ENCODE results near the gene EVA1A. TPM values are rescaled to one million over a fixed set of nuclear protein-coding genes. Genes with fewer than 3 reads are reported as not detected.
"Not testable (repeated sequence)": the region's sequence is repeated elsewhere in the genome, so short reads cannot be mapped to it uniquely, and the experiment has no call there.

The EVA1A gene
- total RNA-seq, 5 donors from 2014 or later (not counting 1 experiment from before 2014, with no cell fraction given) = 0.62 TPM; not detected in 4

DNA sequence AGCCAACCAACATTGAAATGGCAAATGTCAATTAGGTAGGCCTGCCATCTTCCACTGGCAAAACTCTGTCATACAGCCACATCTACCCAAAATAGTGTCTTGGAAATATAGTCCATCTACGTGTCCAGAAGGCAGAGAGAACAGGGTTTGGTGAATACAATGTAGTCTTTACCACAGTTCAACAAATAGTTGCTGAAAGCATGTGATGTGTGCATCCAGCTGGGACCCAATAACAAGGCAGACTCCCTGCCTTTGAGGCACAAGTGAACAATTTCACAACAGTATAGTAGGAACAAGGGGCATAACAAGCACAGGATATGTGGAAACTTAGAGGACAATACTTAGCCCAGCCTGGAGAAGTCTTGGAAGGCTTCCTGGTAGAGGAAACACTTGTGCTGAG is 72.6 kb downstream of the EVA1A start:
- no peak overlapping the region for H3K27ac ChIP-seq (ENCODE audit: low read length)
- peaks cover 0 to 2% of the 10 kb centered on the region in 2 experiments for H3K27me3 ChIP-seq (replicated peaks in 1 of 2; ENCODE audit: control insufficient read depth in 2 of 2, extremely low read depth in 1 of 2, insufficient read depth in 2 of 2, low read length in 1 of 2)
- Mint-ChIP-seq H3K36me3 (no peaks in the 10 kb centered on the region), H3K4me1 (no peaks in the 10 kb centered on the region), H3K27me3 (peaks cover 6 to 20% of the 10 kb centered on the region in 2 donors), H3K9me3 (no peaks in the 10 kb centered on the region), H3K4me3 (no peak overlapping the region), H3K27ac (no peak overlapping the region)
- DNase-seq (no peak), ATAC-seq (replicated peaks in 1 of 4) (no peak)
- ChIA-PET CTCF (no interaction called here), POLR2A (no interaction called here)
- no peaks in the 10 kb centered on the region for H3K9me3 ChIP-seq
- no peaks in the 10 kb centered on the region for H3K4me1 ChIP-seq (ENCODE audit: control insufficient read depth in 1 of 2, extremely low read depth in 1 of 2, insufficient read depth in 2 of 2, low read length in 2 of 2)
- H3K36me3 ChIP-seq (ENCODE audit: control insufficient read depth in 2 of 2, extremely low read depth in 1 of 2, insufficient read depth in 1 of 2, low read length in 1 of 2) = no peaks in the 10 kb centered on the region
- WGBS (ENCODE audit: insufficient coverage) = no CpG with 5 or more reads among the region's 1 CpG
- no peak overlapping the region for H3K4me3 ChIP-seq (ENCODE audit: control insufficient read depth in 1 of 2, extremely low read depth in 1 of 2, low read length in 1 of 2)

DNA sequence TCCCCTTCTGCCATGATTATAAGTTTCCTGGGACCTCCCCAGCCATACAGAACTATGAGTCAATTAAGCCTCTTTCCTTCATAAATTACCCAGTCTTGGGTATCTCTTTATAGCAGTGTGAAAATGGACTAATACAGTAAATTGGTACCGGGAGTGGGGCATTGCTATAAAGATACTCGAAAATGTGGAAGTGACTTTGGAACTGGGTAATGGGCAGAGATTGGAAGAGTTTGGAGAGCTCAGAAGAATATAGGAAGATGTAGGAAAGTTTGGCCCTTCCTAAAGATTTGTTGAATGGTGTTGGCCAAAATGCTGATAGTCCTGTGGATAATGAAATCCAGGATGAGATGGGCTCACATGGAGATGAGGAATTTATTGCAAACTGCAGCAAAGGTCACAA is 74.0 kb downstream of the EVA1A start:
- H3K27ac Mint-ChIP-seq; H3K9me3 Mint-ChIP-seq; H3K36me3 ChIP-seq (ENCODE audit: control insufficient read depth in 2 of 2, extremely low read depth in 1 of 2, insufficient read depth in 1 of 2, low read length in 1 of 2); ATAC-seq (replicated peaks in 1 of 4); H3K4me1 ChIP-seq (ENCODE audit: control insufficient read depth in 1 of 2, extremely low read depth in 1 of 2, insufficient read depth in 2 of 2, low read length in 2 of 2); H3K4me1 Mint-ChIP-seq; H3K27me3 ChIP-seq (replicated peaks in 1 of 2; ENCODE audit: control insufficient read depth in 2 of 2, extremely low read depth in 1 of 2, insufficient read depth in 2 of 2, low read length in 1 of 2); CTCF ChIA-PET; H3K4me3 Mint-ChIP-seq; DNase-seq; POLR2A ChIA-PET; H3K36me3 Mint-ChIP-seq; H3K27ac ChIP-seq (ENCODE audit: low read length); H3K9me3 ChIP-seq; H3K4me3 ChIP-seq (ENCODE audit: control insufficient read depth in 1 of 2, extremely low read depth in 1 of 2, low read length in 1 of 2): not testable (repeated sequence)
- WGBS (ENCODE audit: insufficient coverage) = 88% methylated on average over 2 of the region's 2 CpGs
- peaks cover 8 to 20% of the 10 kb centered on the region in 2 donors for H3K27me3 Mint-ChIP-seq

DNA sequence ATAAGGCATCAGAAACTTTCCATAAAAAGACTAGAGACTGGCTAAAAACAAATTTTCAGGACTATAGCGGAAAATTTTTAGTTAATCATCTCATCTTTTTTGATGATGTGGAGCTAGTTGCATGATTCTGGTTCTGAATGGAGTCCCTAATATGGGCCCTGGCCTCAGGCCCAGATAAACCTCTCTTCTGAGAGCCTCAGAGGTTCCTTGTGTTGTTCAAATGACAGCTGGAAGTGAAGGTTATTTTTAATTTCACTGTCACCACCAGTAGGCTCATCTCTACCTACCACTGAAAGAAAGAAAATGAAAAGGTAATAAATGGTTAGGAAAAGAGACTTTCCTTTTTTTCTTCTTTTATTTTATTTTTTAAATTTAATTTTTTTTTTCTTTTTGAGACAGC is 75.9 kb downstream of the EVA1A start:
- H3K9me3 ChIP-seq = no peaks in the 10 kb centered on the region
- 100% methylated on average over 1 of the region's 1 CpG for WGBS (ENCODE audit: insufficient coverage)
- POLR2A ChIA-PET = no interaction called here

DNA sequence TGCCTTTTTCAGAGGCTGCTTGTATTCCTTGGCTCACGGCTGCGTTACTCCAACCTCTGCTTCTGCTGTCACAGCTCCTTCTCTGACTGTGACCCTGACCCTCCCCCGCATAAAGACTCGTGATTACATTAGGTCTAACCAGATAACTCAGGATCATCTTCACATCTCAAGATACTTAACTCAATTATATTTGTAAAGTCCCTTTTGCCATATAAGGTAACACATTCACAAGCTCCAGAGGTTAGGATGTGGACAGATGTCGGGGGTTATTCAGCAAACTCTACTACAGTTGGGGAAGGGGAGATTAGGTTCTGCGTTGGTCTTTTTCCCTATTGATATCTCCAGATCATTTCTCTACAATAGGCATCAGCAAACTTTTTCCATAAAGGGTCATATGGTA is 76.9 kb downstream of the EVA1A start:
- peaks cover 0 to 11% of the 10 kb centered on the region in 2 experiments for H3K4me1 ChIP-seq (ENCODE audit: control insufficient read depth in 1 of 2, extremely low read depth in 1 of 2, insufficient read depth in 2 of 2, low read length in 2 of 2)
- H3K9me3 ChIP-seq = no peaks in the 10 kb centered on the region
- no peak for DNase-seq
- ATAC-seq (replicated peaks in 1 of 4) = no peak
- no peaks in the 10 kb centered on the region for H3K9me3 Mint-ChIP-seq
- H3K27ac ChIP-seq (ENCODE audit: low read length) = no peak overlapping the region
- no peak overlapping the region for H3K27ac Mint-ChIP-seq
- H3K4me1 Mint-ChIP-seq = no peaks in the 10 kb centered on the region
- 100% methylated on average over 2 of the region's 6 CpGs for WGBS (ENCODE audit: insufficient coverage)
- no peak overlapping the region for H3K4me3 Mint-ChIP-seq
- no peaks in the 10 kb centered on the region for H3K27me3 ChIP-seq (replicated peaks in 1 of 2; ENCODE audit: control insufficient read depth in 2 of 2, extremely low read depth in 1 of 2, insufficient read depth in 2 of 2, low read length in 1 of 2)
- POLR2A ChIA-PET = no interaction called here
- no peaks in the 10 kb centered on the region for H3K36me3 Mint-ChIP-seq
- CTCF ChIA-PET = no interaction called here
- H3K4me3 ChIP-seq (ENCODE audit: control insufficient read depth in 1 of 2, extremely low read depth in 1 of 2, low read length in 1 of 2) = no peak overlapping the region
- H3K36me3 ChIP-seq (ENCODE audit: control insufficient read depth in 2 of 2, extremely low read depth in 1 of 2, insufficient read depth in 1 of 2, low read length in 1 of 2) = no peaks in the 10 kb centered on the region
- H3K27me3 Mint-ChIP-seq = peaks cover 8 to 20% of the 10 kb centered on the region in 2 donors

More for the DNA sequence above, 75.9 kb downstream of the EVA1A start:
- no peaks in the 10 kb centered on the region for H3K27me3 ChIP-seq (replicated peaks in 1 of 2; ENCODE audit: control insufficient read depth in 2 of 2, extremely low read depth in 1 of 2, insufficient read depth in 2 of 2, low read length in 1 of 2)
- peaks cover 0 to 11% of the 10 kb centered on the region in 2 experiments for H3K4me1 ChIP-seq (ENCODE audit: control insufficient read depth in 1 of 2, extremely low read depth in 1 of 2, insufficient read depth in 2 of 2, low read length in 2 of 2)
- Mint-ChIP-seq H3K36me3 (no peaks in the 10 kb centered on the region), H3K27ac (no peak overlapping the region), H3K4me1 (no peaks in the 10 kb centered on the region), H3K9me3 (no peaks in the 10 kb centered on the region), H3K27me3 (peaks cover 8 to 20% of the 10 kb centered on the region in 2 donors), H3K4me3 (no peak overlapping the region)
- ATAC-seq (replicated peaks in 1 of 4) (no peak), DNase-seq (no peak)
- CTCF ChIA-PET = no interaction called here
- no peaks in the 10 kb centered on the region for H3K36me3 ChIP-seq (ENCODE audit: control insufficient read depth in 2 of 2, extremely low read depth in 1 of 2, insufficient read depth in 1 of 2, low read length in 1 of 2)
- no peak overlapping the region for H3K4me3 ChIP-seq (ENCODE audit: control insufficient read depth in 1 of 2, extremely low read depth in 1 of 2, low read length in 1 of 2)
- no peak overlapping the region for H3K27ac ChIP-seq (ENCODE audit: low read length)

DNA sequence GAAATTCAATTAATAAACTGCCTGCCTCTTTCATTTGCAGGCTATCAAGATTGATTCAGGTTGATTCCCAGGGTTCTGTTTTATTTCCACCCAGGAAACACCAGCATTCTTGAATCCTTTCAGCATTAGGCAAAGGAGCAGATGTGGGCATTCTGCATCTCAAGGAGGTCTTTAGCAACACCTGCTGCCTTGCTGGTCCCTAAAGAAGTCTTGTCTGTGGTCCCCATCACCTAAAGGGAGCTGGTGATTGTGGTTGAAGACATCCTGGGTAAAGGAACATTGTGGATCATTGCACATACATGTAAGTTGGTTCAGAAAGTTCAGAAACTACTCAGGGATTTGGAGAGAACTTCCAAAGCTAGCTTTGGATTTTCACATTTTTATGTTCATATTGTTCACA is 78.3 kb downstream of the EVA1A start:
- Mint-ChIP-seq H3K9me3 (no peaks in the 10 kb centered on the region), H3K27me3 (peaks cover 10 to 17% of the 10 kb centered on the region in 2 donors)
- CTCF ChIA-PET = no interaction called here

DNA sequence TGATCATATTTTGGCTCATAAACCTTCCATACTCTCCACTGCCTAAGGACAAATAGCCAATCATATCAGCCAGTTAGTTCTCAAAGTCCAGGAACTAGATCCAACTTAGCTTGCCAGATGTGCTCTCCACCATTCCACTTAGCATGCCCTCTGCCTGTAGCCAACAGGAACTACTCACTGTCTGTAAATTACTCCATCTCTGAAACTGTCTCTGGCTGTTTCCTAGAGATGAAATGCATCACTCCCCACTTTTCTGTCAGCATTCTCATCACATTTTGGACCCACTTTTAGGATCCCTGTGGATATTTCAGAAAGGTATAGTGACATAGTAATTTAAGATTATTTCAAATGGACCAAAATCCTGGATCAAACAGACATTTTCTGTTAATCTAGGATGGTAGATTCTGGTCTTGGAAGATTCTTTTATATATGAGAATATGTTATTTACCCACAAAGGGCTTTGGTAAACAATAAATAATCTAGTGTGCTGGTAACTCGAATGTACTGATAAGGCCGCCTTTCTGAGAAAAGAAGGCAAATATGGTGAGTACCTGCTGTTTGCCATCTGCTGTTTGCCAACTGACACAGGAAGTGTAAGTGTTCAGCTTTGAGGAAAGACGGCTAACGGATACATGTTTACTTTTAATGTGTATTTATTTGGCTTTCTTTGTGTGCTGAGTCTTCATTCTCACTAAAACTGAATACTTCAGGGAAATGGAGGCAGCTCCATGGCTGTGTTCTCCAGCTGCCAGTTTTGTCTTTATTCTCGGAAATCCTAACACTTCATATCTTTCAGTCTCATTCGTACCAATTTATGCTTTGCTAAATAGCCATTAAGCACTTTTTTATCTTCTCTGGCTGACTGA is 79.5 kb downstream of the EVA1A start:
- Mint-ChIP-seq H3K4me1 (no peaks in the 10 kb centered on the region), H3K27me3 (peaks cover 8 to 9% of the 10 kb centered on the region in 2 donors), H3K9me3 (no peaks in the 10 kb centered on the region), H3K27ac (no peak overlapping the region), H3K36me3 (no peaks in the 10 kb centered on the region), H3K4me3 (no peak overlapping the region)
- CTCF ChIA-PET = no interaction called here
- Histone ChIP-seq H3K36me3 (ENCODE audit: control insufficient read depth in 2 of 2, extremely low read depth in 1 of 2, insufficient read depth in 1 of 2, low read length in 1 of 2) (no peaks in the 10 kb centered on the region), H3K4me3 (ENCODE audit: control insufficient read depth in 1 of 2, extremely low read depth in 1 of 2, low read length in 1 of 2) (no peak overlapping the region), H3K27me3 (replicated peaks in 1 of 2; ENCODE audit: control insufficient read depth in 2 of 2, extremely low read depth in 1 of 2, insufficient read depth in 2 of 2, low read length in 1 of 2) (no peaks in the 10 kb centered on the region), H3K9me3 (no peaks in the 10 kb centered on the region), H3K4me1 (ENCODE audit: control insufficient read depth in 1 of 2, extremely low read depth in 1 of 2, insufficient read depth in 2 of 2, low read length in 2 of 2) (peaks cover 0 to 11% of the 10 kb centered on the region in 2 experiments), H3K27ac (ENCODE audit: low read length) (no peak overlapping the region)
- POLR2A ChIA-PET = no interaction called here
- 60% methylated on average over 3 of the region's 6 CpGs for WGBS (ENCODE audit: insufficient coverage)
- ATAC-seq (replicated peaks in 1 of 4) (no peak), DNase-seq (no peak)

More for the DNA sequence above, 78.3 kb downstream of the EVA1A start:
- no peak for ATAC-seq (replicated peaks in 1 of 4)
- no peaks in the 10 kb centered on the region for H3K36me3 ChIP-seq (ENCODE audit: control insufficient read depth in 2 of 2, extremely low read depth in 1 of 2, insufficient read depth in 1 of 2, low read length in 1 of 2)
- Mint-ChIP-seq H3K4me3 (no peak overlapping the region), H3K36me3 (no peaks in the 10 kb centered on the region), H3K27ac (no peak overlapping the region), H3K4me1 (no peaks in the 10 kb centered on the region)
- no peak overlapping the region for H3K27ac ChIP-seq (ENCODE audit: low read length)
- no peaks in the 10 kb centered on the region for H3K9me3 ChIP-seq
- POLR2A ChIA-PET = no interaction called here
- no peak for DNase-seq
- peaks cover 0 to 11% of the 10 kb centered on the region in 2 experiments for H3K4me1 ChIP-seq (ENCODE audit: control insufficient read depth in 1 of 2, extremely low read depth in 1 of 2, insufficient read depth in 2 of 2, low read length in 2 of 2)
- no peak overlapping the region for H3K4me3 ChIP-seq (ENCODE audit: control insufficient read depth in 1 of 2, extremely low read depth in 1 of 2, low read length in 1 of 2)
- no peaks in the 10 kb centered on the region for H3K27me3 ChIP-seq (replicated peaks in 1 of 2; ENCODE audit: control insufficient read depth in 2 of 2, extremely low read depth in 1 of 2, insufficient read depth in 2 of 2, low read length in 1 of 2)

Data from T-cell (primary cell).